Sigmoid colon (tissue), 7 donors: Measurements from ENCODE around the gene CTNND2. TPM values are rescaled to one million over a fixed set of nuclear protein-coding genes. Genes with fewer than 3 reads are reported as not detected.

Experiments used
- DNase-seq: peaks from one replicate; pipeline ENCODE4 v3.0.0-alpha.2; 2019
- H3K27ac ChIP-seq, 4 donors: fragments of 200-600 bp; sonication (generic); one replicate each; pipeline ENCODE4 v1.5.1; 2016 to 2019; ENCODE audit warnings: mild to moderate bottlenecking in 1 of 4
- H3K27me3 ChIP-seq, 3 donors: fragments of 200-600 bp; sonication (generic); one replicate each; pipeline ENCODE4 v1.5.1; 2019; ENCODE audit warnings: mild to moderate bottlenecking in 1 of 3
- H3K36me3 ChIP-seq, 4 donors: fragments of 200-600 bp; sonication (generic); one replicate each; pipeline ENCODE4 v1.5.1; 2016 to 2019
- H3K4me1 ChIP-seq, 4 donors: fragments of 200-600 bp; sonication (generic); one replicate each; pipeline ENCODE4 v1.5.1; 2017 to 2019
- H3K4me3 ChIP-seq, 4 donors: fragments of 200-600 bp; sonication (generic); one replicate each; pipeline ENCODE4 v1.5.1; 2017 to 2019; ENCODE audit warnings: mild to moderate bottlenecking in 2 of 4, moderate library complexity in 1 of 4
- H3K9me3 ChIP-seq, 4 donors: fragments of 200-600 bp in 3 of 4; sonication (generic) in 3 of 4; one replicate each; pipeline versions ENCODE4 v1.5.1 to v1.6.1; 2013 to 2019
- CTCF ChIP-seq, 4 experiments: fragments of 450-650 bp in 3 of 4; fragments of 200-600 bp in 1 of 4; IDR thresholded peaks; one replicate each; pipeline ENCODE4 v1.5.1; 2016 to 2019; ENCODE audit warnings: antibody characterized with exemption in 4 of 4, mild to moderate bottlenecking in 3 of 4, moderate library complexity in 2 of 4
- EP300 ChIP-seq, 4 donors: sonication (generic); formaldehyde crosslinking; IDR thresholded peaks; one replicate each; pipeline ENCODE4 v1.6.1; 2017; ENCODE audit warnings: antibody characterized with exemption in 4 of 4
- POLR2A ChIP-seq, 2 donors: fragments of 450-650 bp; IDR thresholded peaks; one replicate each; pipeline ENCODE4 v1.6.1; 2016; ENCODE audit warnings: antibody characterized with exemption in 2 of 2, mild to moderate bottlenecking in 2 of 2, moderate library complexity in 2 of 2
- POLR2AphosphoS5 ChIP-seq, 4 donors: sonication (generic); formaldehyde crosslinking; IDR thresholded peaks; one replicate each; pipeline ENCODE4 v1.6.1; 2017; ENCODE audit warnings: antibody characterized with exemption in 4 of 4
- WGBS, 2 donors: extraction: QIAGEN DNeasy Blood & Tissue Kit; methylation state at CpG; one replicate each; pipeline ENCODE4 v1.1.7; 2013; 5-methylcytosine and 5-hydroxymethylcytosine counted together
- intact Hi-C: fragments of 100-400 bp; cut with DNase I; formaldehyde crosslinking; loops from one replicate; pipeline ENCODE4 v1.15.1; 2023
- polyA plus RNA-seq, 3 donors: library from polyadenylated mRNA; stranded (reverse); fragments of 200-250 nt; gene quantifications; one replicate each; pipeline ENCODE4 v1.2.3, GENCODE V29; 2013
- total RNA-seq, 4 donors: library from RNA; depleted of rRNA; stranded (reverse); fragments of >200 nt; gene quantifications; one replicate each; pipeline ENCODE4 v1.1.0, GENCODE V29; 2016
- donor health status: healthy with polysubstance abuse.
- donor health status: Bipolar disorder and iron deficiency.
- donor health status: healthy.

The CTNND2 gene
- total and polyA plus RNA-seq, 7 donors: 0.36 to 2.5 (median 0.84) TPM; not detected in 1

DNA sequence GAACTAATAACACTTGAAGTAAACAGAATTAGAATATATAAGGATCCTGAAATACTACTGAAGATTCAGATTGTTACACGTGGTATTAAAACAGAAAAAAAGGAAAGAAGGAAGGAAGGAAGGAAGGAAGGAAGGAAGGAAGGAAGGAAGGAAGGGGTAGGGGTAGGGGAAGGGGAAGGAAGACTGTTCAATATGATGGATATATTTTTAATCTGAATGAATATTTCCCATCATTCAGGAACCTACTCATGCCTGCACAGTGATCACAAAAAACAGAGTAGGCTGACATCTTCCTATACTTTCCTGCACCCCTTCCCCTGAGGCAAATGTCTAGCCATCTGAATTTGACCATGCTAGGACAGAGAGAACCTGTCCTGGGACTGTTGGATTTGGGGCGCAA lies 133.9 kb downstream of the CTNND2 start:
- intact Hi-C loops: no loop called here
- Histone ChIP-seq H3K4me1 (no peaks in the 10 kb centered on the region), H3K9me3 (no peaks in the 10 kb centered on the region), H3K27me3 (no peaks in the 10 kb centered on the region), H3K27ac (no peak overlapping the region), H3K36me3 (no peaks in the 10 kb centered on the region), H3K4me3 (no peak overlapping the region)
- TF ChIP-seq CTCF (IDR thresholded peaks at IDR 0.05) (no peak), EP300 (IDR thresholded peaks at IDR 0.05) (no peak), POLR2A (IDR thresholded peaks at IDR 0.05) (no peak), POLR2AphosphoS5 (IDR thresholded peaks at IDR 0.05) (no peak)
- WGBS, 2 donors: 74 to 80% methylated on average over 2 of the region's 2 CpGs
- no peak for DNase-seq

- Histone ChIP-seq H3K27ac (no peak overlapping the region), H3K4me3 (no peak overlapping the region), H3K4me1 (no peaks in the 10 kb centered on the region), H3K36me3 (no peaks in the 10 kb centered on the region), H3K9me3 (no peaks in the 10 kb centered on the region), H3K27me3 (no peaks in the 10 kb centered on the region)
- intact Hi-C loops: no loop called here
- no peak for DNase-seq
- TF ChIP-seq POLR2AphosphoS5 (IDR thresholded peaks at IDR 0.05) (no peak), EP300 (IDR thresholded peaks at IDR 0.05) (no peak), CTCF (IDR thresholded peaks at IDR 0.05) (no peak), POLR2A (IDR thresholded peaks at IDR 0.05) (no peak)
- WGBS, 2 donors: 91 to 92% methylated on average over 8 of the region's 8 CpGs
Measured at GRCh38 chr5:11760934-11761603, 143.2 kb downstream of the CTNND2 start.

DNA sequence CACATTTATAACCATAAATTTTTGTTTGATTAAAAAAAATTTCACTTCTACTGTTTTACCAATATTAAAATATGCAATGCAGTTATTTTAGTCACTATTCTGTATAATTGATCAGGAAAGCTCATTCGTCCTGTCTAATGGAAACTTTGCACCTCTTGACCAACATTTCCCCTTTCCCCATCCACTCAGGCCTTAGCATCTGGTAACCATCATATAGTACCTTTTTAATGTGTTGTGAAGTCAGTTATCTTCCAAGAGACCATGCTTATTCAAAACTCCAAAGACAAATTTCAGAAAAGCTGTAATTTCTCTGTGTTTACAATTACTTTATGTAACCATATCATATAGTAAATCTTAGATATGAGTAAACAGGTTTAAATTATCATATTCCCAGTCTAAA lies 145.9 kb downstream of the CTNND2 start:
- no peak for DNase-seq
- no peak overlapping the region for H3K4me3 ChIP-seq
- no peaks in the 10 kb centered on the region for H3K4me1 ChIP-seq
- TF ChIP-seq POLR2AphosphoS5 (IDR thresholded peaks at IDR 0.05): no peak
- TF ChIP-seq EP300 (IDR thresholded peaks at IDR 0.05): no peak
- TF ChIP-seq POLR2A (IDR thresholded peaks at IDR 0.05): no peak
- no peak for TF ChIP-seq CTCF (IDR thresholded peaks at IDR 0.05)
- H3K36me3 ChIP-seq: no peaks in the 10 kb centered on the region
- no peaks in the 10 kb centered on the region for H3K27me3 ChIP-seq
- WGBS, 2 donors: 56 to 75% methylated on average over 1 of the region's 1 CpG
- H3K27ac ChIP-seq: no peak overlapping the region
- intact Hi-C loops: no loop called here
- H3K9me3 ChIP-seq: no peaks in the 10 kb centered on the region

- no peak overlapping the region for H3K4me3 ChIP-seq
- WGBS, 2 donors: 56 to 68% methylated on average over 1 of the region's 1 CpG
- TF ChIP-seq EP300 (IDR thresholded peaks at IDR 0.05): no peak
- TF ChIP-seq CTCF (IDR thresholded peaks at IDR 0.05): no peak
- TF ChIP-seq POLR2AphosphoS5 (IDR thresholded peaks at IDR 0.05): no peak
- TF ChIP-seq POLR2A (IDR thresholded peaks at IDR 0.05): no peak
- no peaks in the 10 kb centered on the region for H3K4me1 ChIP-seq
- H3K9me3 ChIP-seq: no peaks in the 10 kb centered on the region
- no peak for DNase-seq
- no peaks in the 10 kb centered on the region for H3K36me3 ChIP-seq
- H3K27me3 ChIP-seq: no peaks in the 10 kb centered on the region
- intact Hi-C loops: no loop called here
- H3K27ac ChIP-seq: no peak overlapping the region
Measured at GRCh38 chr5:11757661-11758060, 146.6 kb downstream of the CTNND2 start.

DNA sequence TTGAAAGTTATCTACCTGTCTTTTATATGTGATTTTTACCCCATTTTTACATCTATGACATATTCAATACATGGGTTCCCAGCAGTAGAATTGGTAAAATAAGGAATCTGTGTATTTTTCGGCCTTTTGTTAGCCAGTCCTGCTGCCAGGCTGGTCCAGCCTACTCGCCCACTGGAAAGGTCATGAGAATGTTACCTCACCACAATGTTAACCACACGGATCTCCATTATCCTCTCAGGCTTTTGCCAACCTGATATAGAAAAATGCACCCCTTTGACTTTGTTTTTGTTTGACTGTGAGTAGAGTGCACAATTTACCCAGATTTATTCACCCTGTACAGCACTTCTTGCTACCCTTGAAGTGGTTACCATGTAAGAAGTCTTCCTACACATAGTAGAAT lies 167.2 kb downstream of the CTNND2 start:
- intact Hi-C loops: no loop called here
- no peak for TF ChIP-seq POLR2AphosphoS5 (IDR thresholded peaks at IDR 0.05)
- TF ChIP-seq POLR2A (IDR thresholded peaks at IDR 0.05): no peak
- TF ChIP-seq CTCF (IDR thresholded peaks at IDR 0.05): no peak
- no peak for TF ChIP-seq EP300 (IDR thresholded peaks at IDR 0.05)
- WGBS, 2 donors: 87 to 89% methylated on average over 3 of the region's 3 CpGs
- no peaks in the 10 kb centered on the region for H3K27me3 ChIP-seq
- no peak overlapping the region for H3K27ac ChIP-seq
- H3K4me3 ChIP-seq: no peak overlapping the region
- H3K4me1 ChIP-seq: no peaks in the 10 kb centered on the region
- DNase-seq: no peak
- H3K9me3 ChIP-seq: no peaks in the 10 kb centered on the region
- no peaks in the 10 kb centered on the region for H3K36me3 ChIP-seq
